KOPT-K1 (cell line): ENCODE results near the gene STK32B.

Experiments used
- H3K27ac ChIP-seq: fragments of 200-600 bp; sonication (generic); 2 replicates; pipeline ENCODE4 v1.5.1; 2016; ENCODE audit warnings: antibody characterized with exemption, mild to moderate bottlenecking, low read depth, low read length; ENCODE audit not compliant: poor library complexity, severe bottlenecking
- H3K36me3 ChIP-seq: fragments of 200-600 bp; sonication (generic); 2 replicates; pipeline ENCODE4 v1.5.1; 2017; ENCODE audit warnings: antibody characterized with exemption, mild to moderate bottlenecking, low read length, moderate library complexity; ENCODE audit not compliant: insufficient read depth
- H3K9me3 ChIP-seq: fragments of 200-600 bp; sonication (generic); 2 replicates; pipeline ENCODE4 v1.5.1; 2017; ENCODE audit warnings: antibody characterized with exemption, low read length, mild to moderate bottlenecking; ENCODE audit not compliant: insufficient read depth, poor library complexity, severe bottlenecking

STK32B gene

GRCh38 chr4:5340991-5341451, 289.7 kb downstream of the STK32B start:
- Histone ChIP-seq H3K9me3 (no peaks in the 10 kb centered on the region), H3K36me3 (no peaks in the 10 kb centered on the region), H3K27ac (no peak overlapping the region)

GRCh38 chr4:5341526-5341925, 290.2 kb downstream of the STK32B start:
- Histone ChIP-seq H3K27ac (no peak overlapping the region), H3K9me3 (no peaks in the 10 kb centered on the region), H3K36me3 (no peaks in the 10 kb centered on the region)

GRCh38 chr4:5355846-5356245, 304.6 kb downstream of the STK32B start:
- H3K36me3 ChIP-seq: no peaks in the 10 kb centered on the region
- no peak overlapping the region for H3K27ac ChIP-seq
- H3K9me3 ChIP-seq: no peaks in the 10 kb centered on the region

GRCh38 chr4:5357870-5358269, 306.6 kb downstream of the STK32B start:
- no peak overlapping the region for H3K27ac ChIP-seq
- no peaks in the 10 kb centered on the region for H3K9me3 ChIP-seq
- H3K36me3 ChIP-seq: no peaks in the 10 kb centered on the region

- Histone ChIP-seq H3K36me3 (no peaks in the 10 kb centered on the region), H3K9me3 (no peaks in the 10 kb centered on the region), H3K27ac (no peak overlapping the region)
Observed at GRCh38 chr4:5361968-5362367, 310.7 kb downstream of the STK32B start.

GRCh38 chr4:5364406-5364805, 313.1 kb downstream of the STK32B start:
- Histone ChIP-seq H3K27ac (no peak overlapping the region), H3K9me3 (no peaks in the 10 kb centered on the region), H3K36me3 (no peaks in the 10 kb centered on the region)

GRCh38 chr4:5365071-5366008, 314.1 kb downstream of the STK32B start:
- Histone ChIP-seq H3K9me3 (no peaks in the 10 kb centered on the region), H3K27ac (no peak overlapping the region), H3K36me3 (no peaks in the 10 kb centered on the region)

GRCh38 chr4:5366009-5366386, 314.7 kb downstream of the STK32B start:
- Histone ChIP-seq H3K27ac (no peak overlapping the region), H3K9me3 (no peaks in the 10 kb centered on the region), H3K36me3 (no peaks in the 10 kb centered on the region)

- Histone ChIP-seq H3K36me3 (no peaks in the 10 kb centered on the region), H3K27ac (no peak overlapping the region), H3K9me3 (no peaks in the 10 kb centered on the region)
Observed at GRCh38 chr4:5366421-5366820, 315.1 kb downstream of the STK32B start.

- Histone ChIP-seq H3K27ac (no peak overlapping the region), H3K36me3 (no peaks in the 10 kb centered on the region), H3K9me3 (no peaks in the 10 kb centered on the region)
Observed at GRCh38 chr4:5368426-5368825, 317.1 kb downstream of the STK32B start.

- no peak overlapping the region for H3K27ac ChIP-seq
- H3K36me3 ChIP-seq: no peaks in the 10 kb centered on the region
- no peaks in the 10 kb centered on the region for H3K9me3 ChIP-seq
Observed at GRCh38 chr4:5370286-5370685, 319.0 kb downstream of the STK32B start.

GRCh38 chr4:5371415-5372190, 320.3 kb downstream of the STK32B start:
- no peak overlapping the region for H3K27ac ChIP-seq
- no peaks in the 10 kb centered on the region for H3K9me3 ChIP-seq
- no peaks in the 10 kb centered on the region for H3K36me3 ChIP-seq

GRCh38 chr4:5372198-5372597, 320.9 kb downstream of the STK32B start:
- no peak overlapping the region for H3K27ac ChIP-seq
- H3K36me3 ChIP-seq: no peaks in the 10 kb centered on the region
- no peaks in the 10 kb centered on the region for H3K9me3 ChIP-seq

- Histone ChIP-seq H3K27ac (no peak overlapping the region), H3K36me3 (no peaks in the 10 kb centered on the region), H3K9me3 (peaks cover 4% of the 10 kb centered on the region)
Observed at GRCh38 chr4:5373327-5373726, 322.0 kb downstream of the STK32B start.

GRCh38 chr4:5374592-5374991, 323.3 kb downstream of the STK32B start:
- Histone ChIP-seq H3K36me3 (no peaks in the 10 kb centered on the region), H3K9me3 (peaks cover 4% of the 10 kb centered on the region), H3K27ac (no peak overlapping the region)
